Measurements from ENCODE around the gene TMEM54. TPM values are rescaled to one million over a fixed set of nuclear protein-coding genes. Genes with fewer than 3 reads are reported as not detected.

Gene TMEM54
- total RNA-seq, 1 donor from 2014 or later: 1.0 TPM

DNA sequence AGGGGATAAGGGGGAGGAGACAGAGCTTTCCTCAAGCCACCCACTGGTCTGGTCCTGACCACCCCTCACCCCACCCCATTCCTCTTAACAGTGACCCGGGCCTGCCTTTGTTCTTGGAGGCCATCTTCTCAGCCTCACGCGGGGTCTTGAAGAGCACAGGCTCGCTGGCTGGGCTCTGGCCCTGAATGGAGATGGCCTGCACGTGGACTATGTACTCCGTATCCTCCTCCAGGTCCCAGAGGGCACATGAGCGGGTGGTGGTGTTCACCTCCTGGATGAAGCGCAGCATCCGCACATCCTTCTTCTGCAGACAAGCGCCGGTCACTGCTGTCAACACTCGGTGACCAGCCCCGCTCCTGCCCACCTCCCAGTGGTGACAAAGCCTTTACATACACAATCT, 33.1 kb downstream of the TMEM54 start:
- H3K4me1 Mint-ChIP-seq (ENCODE audit: low read depth): no peaks in the 10 kb centered on the region
- H3K27me3 Mint-ChIP-seq (ENCODE audit: insufficient read depth): peaks cover 36% of the 10 kb centered on the region
- no peak for DNase-seq (ENCODE audit: low spot score)
- no peak overlapping the region for H3K4me3 Mint-ChIP-seq
- intact Hi-C loops (cut with micrococcal nuclease): no loop called here
- no peak overlapping the region for H3K27ac Mint-ChIP-seq
- H3K36me3 Mint-ChIP-seq (ENCODE audit: low read depth): peaks cover 23% of the 10 kb centered on the region
- H3K9me3 Mint-ChIP-seq: no peaks in the 10 kb centered on the region

DNA sequence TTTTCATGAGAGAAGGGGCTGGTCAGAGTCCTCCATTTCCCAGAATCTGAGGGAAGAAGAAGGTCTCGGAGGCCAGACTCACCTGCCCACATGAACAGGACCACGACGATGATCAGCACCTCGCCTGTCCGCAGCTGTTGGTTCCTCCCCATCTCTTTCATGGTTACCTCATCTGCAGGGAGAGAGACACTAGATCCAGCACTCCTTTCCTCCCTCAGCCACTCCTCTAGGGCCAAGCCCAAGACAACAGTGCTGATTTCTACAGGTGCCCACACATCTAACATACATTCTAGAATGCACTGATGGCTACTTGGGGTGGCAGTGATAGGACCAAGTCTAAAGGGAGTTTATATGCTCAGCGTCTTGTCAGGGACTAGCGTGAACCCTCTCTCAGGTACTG, 33.5 kb downstream of the TMEM54 start:
- Mint-ChIP-seq H3K27me3 (ENCODE audit: insufficient read depth) (peaks cover 32% of the 10 kb centered on the region), H3K27ac (no peak overlapping the region), H3K36me3 (ENCODE audit: low read depth) (peaks cover 27% of the 10 kb centered on the region), H3K9me3 (no peaks in the 10 kb centered on the region), H3K4me3 (no peak overlapping the region), H3K4me1 (ENCODE audit: low read depth) (no peaks in the 10 kb centered on the region)
- intact Hi-C loops (cut with micrococcal nuclease): no loop called here
- DNase-seq (ENCODE audit: low spot score): no peak

DNA sequence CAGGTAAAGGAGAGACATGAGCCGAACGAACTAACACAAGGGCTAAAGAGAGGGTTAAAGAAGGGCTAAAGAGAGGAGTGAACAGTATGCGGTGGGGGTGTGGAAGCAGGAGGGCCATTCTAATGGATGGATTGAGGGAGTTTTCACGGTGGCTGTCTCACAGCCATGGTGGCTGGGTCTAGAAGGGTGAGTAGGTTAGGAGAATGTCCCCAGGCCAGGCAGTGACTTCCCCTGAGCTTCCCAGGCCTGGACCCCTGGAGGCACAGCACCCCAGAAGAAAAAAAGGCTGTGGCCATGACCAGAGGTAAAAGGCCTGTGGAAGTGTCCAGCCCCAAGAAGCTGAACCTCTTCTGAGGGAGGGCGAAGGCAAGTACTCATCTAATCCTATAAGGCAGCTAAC, 34.0 kb downstream of the TMEM54 start:
- DNase-seq (ENCODE audit: low spot score): no peak
- Mint-ChIP-seq H3K36me3 (ENCODE audit: low read depth) (peaks cover 30% of the 10 kb centered on the region), H3K27me3 (ENCODE audit: insufficient read depth) (peaks cover 28% of the 10 kb centered on the region), H3K4me1 (ENCODE audit: low read depth) (no peaks in the 10 kb centered on the region), H3K9me3 (no peaks in the 10 kb centered on the region), H3K4me3 (no peak overlapping the region), H3K27ac (no peak overlapping the region)
- intact Hi-C loops (cut with micrococcal nuclease): no loop called here

DNA sequence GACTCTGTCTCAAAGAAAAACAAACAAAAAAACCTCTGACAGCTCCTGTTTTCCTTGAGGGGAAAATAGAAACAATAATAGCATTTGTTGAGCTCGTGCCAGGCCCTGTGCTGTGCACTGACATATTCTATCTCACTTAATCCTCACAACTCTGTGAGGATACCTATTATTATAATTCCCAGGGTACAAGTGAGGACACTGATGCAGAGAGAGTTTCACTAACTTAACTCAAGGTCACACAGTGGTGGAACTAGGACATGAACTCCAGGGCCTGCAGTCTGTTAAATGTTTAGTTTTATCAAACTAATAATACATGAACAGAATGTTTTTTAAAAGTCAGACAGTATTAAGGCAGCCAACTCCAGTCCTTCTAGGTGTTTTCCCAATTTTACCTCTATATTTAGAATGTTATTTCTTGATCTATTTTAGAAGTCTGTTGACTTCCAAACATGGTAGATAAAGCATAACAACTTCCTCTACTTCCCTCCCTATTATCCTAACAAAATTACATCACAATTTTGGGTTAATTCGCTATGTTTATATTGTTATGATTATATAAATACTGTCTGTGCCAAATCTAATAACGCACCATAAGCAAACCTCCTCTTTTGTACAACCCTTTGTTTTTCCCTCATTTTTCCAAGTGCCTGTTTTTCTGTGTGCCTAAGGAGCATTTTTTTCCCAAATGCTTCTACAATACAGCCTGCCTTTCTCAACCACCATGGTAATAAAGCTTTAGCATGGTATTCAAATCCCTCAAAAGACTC, 35.4 kb downstream of the TMEM54 start:
- Mint-ChIP-seq H3K36me3 (ENCODE audit: low read depth) (peaks cover 35% of the 10 kb centered on the region), H3K4me1 (ENCODE audit: low read depth) (no peaks in the 10 kb centered on the region), H3K9me3 (no peaks in the 10 kb centered on the region), H3K27ac (no peak overlapping the region), H3K27me3 (ENCODE audit: insufficient read depth) (peaks cover 17% of the 10 kb centered on the region), H3K4me3 (no peak overlapping the region)
- DNase-seq (ENCODE audit: low spot score): no peak
- intact Hi-C loops (cut with micrococcal nuclease): no loop called here

DNA sequence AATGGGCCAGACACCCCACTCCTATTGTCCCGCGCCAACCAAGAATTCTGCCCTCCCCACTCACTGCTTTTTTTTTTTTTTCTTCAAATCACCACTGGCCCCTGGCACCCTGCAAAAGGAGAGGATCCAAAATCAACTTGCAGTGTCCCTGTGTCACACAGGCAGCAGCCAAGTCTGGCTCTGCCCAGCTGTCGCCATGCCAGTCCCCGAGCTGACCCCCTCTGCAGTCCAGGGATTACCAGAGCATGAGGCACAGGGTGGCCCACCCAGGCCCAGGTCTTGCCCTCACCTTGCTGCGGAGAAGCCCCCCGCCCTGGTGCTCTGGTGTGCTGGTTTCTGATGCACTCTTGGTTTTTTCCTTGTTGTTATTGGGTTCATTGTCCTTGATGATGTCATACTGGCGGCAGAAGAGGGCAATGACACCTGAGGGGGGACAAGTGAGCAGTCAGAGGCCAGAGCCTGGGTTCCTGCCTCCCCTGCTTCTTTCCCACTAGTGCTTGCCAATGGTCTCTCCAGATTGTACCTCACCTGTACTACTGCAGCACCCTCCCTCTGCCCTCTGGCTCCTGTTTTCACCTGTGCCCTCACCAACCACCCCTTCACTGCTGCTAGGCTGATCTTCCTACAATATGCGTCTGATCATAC, 36.7 kb downstream of the TMEM54 start:
- Mint-ChIP-seq H3K4me3 (no peak overlapping the region), H3K36me3 (ENCODE audit: low read depth) (peaks cover 32% of the 10 kb centered on the region), H3K27ac (no peak overlapping the region)

GRCh38 chr1:32863881-32864245, 37.3 kb downstream of the TMEM54 start:
- no peak for DNase-seq (ENCODE audit: low spot score)
- Mint-ChIP-seq H3K27ac (no peak overlapping the region), H3K27me3 (ENCODE audit: insufficient read depth) (peaks cover 3% of the 10 kb centered on the region), H3K9me3 (no peaks in the 10 kb centered on the region), H3K4me1 (ENCODE audit: low read depth) (no peaks in the 10 kb centered on the region), H3K4me3 (no peak overlapping the region), H3K36me3 (ENCODE audit: low read depth) (peaks cover 31% of the 10 kb centered on the region)
- intact Hi-C loops (cut with micrococcal nuclease): no loop called here

More for the DNA sequence above, 36.7 kb downstream of the TMEM54 start:
- H3K4me1 Mint-ChIP-seq (ENCODE audit: low read depth): no peaks in the 10 kb centered on the region
- H3K9me3 Mint-ChIP-seq: no peaks in the 10 kb centered on the region
- intact Hi-C loops (cut with micrococcal nuclease): no loop called here
- DNase-seq (ENCODE audit: low spot score): no peak
- H3K27me3 Mint-ChIP-seq (ENCODE audit: insufficient read depth): peaks cover 8% of the 10 kb centered on the region

GRCh38 chr1:32863218-32863880, 37.8 kb downstream of the TMEM54 start:
- Mint-ChIP-seq H3K4me3 (no peak overlapping the region), H3K4me1 (ENCODE audit: low read depth) (no peaks in the 10 kb centered on the region), H3K36me3 (ENCODE audit: low read depth) (peaks cover 28% of the 10 kb centered on the region), H3K27ac (no peak overlapping the region), H3K27me3 (ENCODE audit: insufficient read depth) (peaks cover 2% of the 10 kb centered on the region), H3K9me3 (no peaks in the 10 kb centered on the region)
- DNase-seq (ENCODE audit: low spot score): no peak
- intact Hi-C loops (cut with micrococcal nuclease): no loop called here

- no peak for DNase-seq (ENCODE audit: low spot score)
- H3K9me3 Mint-ChIP-seq: no peaks in the 10 kb centered on the region
- no peaks in the 10 kb centered on the region for H3K4me1 Mint-ChIP-seq (ENCODE audit: low read depth)
Observed at GRCh38 chr1:32861904-32862695, 39.1 kb downstream of the TMEM54 start.

DNA sequence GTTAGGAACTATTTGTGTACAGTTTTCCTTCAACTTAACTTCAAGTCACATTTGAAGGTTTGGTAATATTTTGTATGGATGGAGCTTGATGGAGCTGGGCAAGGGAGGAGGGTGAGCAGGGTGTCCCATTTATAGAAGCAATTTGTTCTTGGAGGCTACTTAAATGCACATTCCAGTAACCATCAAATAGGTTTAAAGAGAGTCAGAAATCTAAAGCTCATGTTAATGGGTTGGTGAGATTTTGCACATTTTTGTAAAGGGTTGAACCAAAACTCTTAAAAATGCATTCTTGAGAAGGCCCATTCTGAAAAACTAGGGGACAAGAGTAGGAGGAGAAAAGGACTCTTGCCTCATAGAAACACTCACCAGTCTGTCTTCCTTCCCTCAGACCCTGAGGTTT, 40.6 kb downstream of the TMEM54 start:
- no peak for DNase-seq (ENCODE audit: low spot score)
- intact Hi-C loops (cut with micrococcal nuclease): no loop called here
- Mint-ChIP-seq H3K4me1 (ENCODE audit: low read depth) (no peaks in the 10 kb centered on the region), H3K27me3 (ENCODE audit: insufficient read depth) (no peaks in the 10 kb centered on the region), H3K36me3 (ENCODE audit: low read depth) (peaks cover 42% of the 10 kb centered on the region), H3K4me3 (no peak overlapping the region), H3K9me3 (no peaks in the 10 kb centered on the region), H3K27ac (no peak overlapping the region)

More at GRCh38 chr1:32861904-32862695, 39.1 kb downstream of the TMEM54 start:
- Mint-ChIP-seq H3K4me3 (no peak overlapping the region), H3K36me3 (ENCODE audit: low read depth) (peaks cover 37% of the 10 kb centered on the region), H3K27ac (no peak overlapping the region), H3K27me3 (ENCODE audit: insufficient read depth) (no peaks in the 10 kb centered on the region)
- intact Hi-C loops (cut with micrococcal nuclease): no loop called here

DNA sequence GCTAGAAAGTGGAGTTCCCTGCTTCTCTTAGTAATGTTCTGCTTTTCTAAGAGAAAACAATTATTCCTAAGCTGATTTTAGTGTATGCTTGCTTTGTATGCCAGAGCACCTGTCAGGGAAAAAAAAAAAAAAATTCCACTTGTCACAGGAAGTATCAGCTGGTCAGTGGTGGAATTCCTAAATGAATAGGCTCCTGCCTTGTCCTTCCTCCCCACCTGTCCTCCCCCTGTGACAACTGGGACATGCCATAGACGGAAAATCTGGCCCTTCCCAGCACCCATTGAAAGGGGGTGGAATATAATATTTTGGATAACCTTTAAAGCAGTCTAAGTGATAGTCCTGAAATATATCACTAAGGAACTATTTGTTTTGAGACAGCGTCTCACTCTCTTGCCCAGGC, 41.3 kb downstream of the TMEM54 start:
- no peaks in the 10 kb centered on the region for H3K9me3 Mint-ChIP-seq
- H3K36me3 Mint-ChIP-seq (ENCODE audit: low read depth): peaks cover 44% of the 10 kb centered on the region
- intact Hi-C loops (cut with micrococcal nuclease): no loop called here
- no peak overlapping the region for H3K27ac Mint-ChIP-seq
- H3K4me1 Mint-ChIP-seq (ENCODE audit: low read depth): no peaks in the 10 kb centered on the region
- no peak for DNase-seq (ENCODE audit: low spot score)
- no peaks in the 10 kb centered on the region for H3K27me3 Mint-ChIP-seq (ENCODE audit: insufficient read depth)
- no peak overlapping the region for H3K4me3 Mint-ChIP-seq

DNA sequence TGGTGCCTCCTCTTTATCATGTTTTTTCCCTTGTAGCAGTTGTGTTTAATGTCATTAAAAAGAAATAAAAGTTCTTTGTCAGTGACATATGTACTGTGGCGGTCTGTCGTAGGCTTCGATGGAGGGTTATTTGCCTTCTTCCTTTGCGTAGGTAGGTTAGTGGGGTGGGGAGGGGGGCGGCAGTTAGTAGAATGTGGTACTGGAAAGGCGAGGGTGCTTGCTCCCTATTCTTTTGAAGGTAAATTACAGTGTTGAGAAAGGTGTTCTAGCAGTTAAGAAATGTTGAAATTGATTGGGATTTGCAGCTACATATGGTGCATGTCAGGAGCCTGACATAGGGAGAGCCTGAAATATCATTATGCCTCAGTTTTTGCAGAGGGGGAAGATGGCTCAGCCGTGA, 42.4 kb downstream of the TMEM54 start:
- Mint-ChIP-seq H3K36me3 (ENCODE audit: low read depth) (peaks cover 41% of the 10 kb centered on the region), H3K4me1 (ENCODE audit: low read depth) (no peaks in the 10 kb centered on the region), H3K27me3 (ENCODE audit: insufficient read depth) (no peaks in the 10 kb centered on the region), H3K9me3 (no peaks in the 10 kb centered on the region), H3K4me3 (no peak overlapping the region), H3K27ac (no peak overlapping the region)
- intact Hi-C loops (cut with micrococcal nuclease): no loop called here
- DNase-seq (ENCODE audit: low spot score): no peak

DNA sequence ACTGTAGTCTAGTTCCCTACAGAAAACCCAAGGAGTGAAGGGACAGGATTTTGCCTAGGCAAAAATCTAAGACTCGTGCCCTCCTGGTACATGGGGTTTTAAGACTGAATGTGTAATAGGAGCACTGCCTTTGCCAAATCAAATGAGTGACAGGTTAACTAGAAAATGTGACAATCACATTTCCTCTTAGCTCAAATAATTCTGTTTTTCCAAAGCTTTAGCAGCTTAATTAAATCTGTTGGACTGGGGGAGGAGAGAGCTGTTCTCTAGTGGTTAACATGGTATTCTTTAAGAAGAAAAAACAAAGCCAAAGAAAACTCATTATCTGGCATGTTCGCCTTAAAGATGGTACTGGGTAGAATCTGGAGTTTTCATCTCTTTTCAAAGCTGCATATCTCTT, 43.1 kb downstream of the TMEM54 start:
- Mint-ChIP-seq H3K4me1 (ENCODE audit: low read depth) (no peaks in the 10 kb centered on the region), H3K4me3 (no peak overlapping the region), H3K27me3 (ENCODE audit: insufficient read depth) (no peaks in the 10 kb centered on the region), H3K27ac (no peak overlapping the region), H3K36me3 (ENCODE audit: low read depth) (peaks cover 45% of the 10 kb centered on the region), H3K9me3 (no peaks in the 10 kb centered on the region)
- intact Hi-C loops (cut with micrococcal nuclease): no loop called here
- DNase-seq (ENCODE audit: low spot score): no peak

Measured in activated T-helper 1 cell treated with anti-CD3 and anti-CD28 coated beads, Interleukin-12 subunit alpha, Interleukin-12 subunit beta, Interleukin-2, Interleukin-4 antibody, amounts not matched to agents 30 ng/mL and 10 ng/mL and 1 ng/mL, durations not matched to agents 14 hours and 24 hours and 36 hours (primary cell).